Measurements from ENCODE around the gene BUD13. TPM values are rescaled to one million over a fixed set of nuclear protein-coding genes. Genes with fewer than 3 reads are reported as not detected.
A peak's percentile ranks its signal among the peaks of the same experiment; 100 is the strongest.

BUD13 gene
- polyA plus RNA-seq, 3 donors, result 35.7 to 38.5 (median 36.7) TPM

DNA sequence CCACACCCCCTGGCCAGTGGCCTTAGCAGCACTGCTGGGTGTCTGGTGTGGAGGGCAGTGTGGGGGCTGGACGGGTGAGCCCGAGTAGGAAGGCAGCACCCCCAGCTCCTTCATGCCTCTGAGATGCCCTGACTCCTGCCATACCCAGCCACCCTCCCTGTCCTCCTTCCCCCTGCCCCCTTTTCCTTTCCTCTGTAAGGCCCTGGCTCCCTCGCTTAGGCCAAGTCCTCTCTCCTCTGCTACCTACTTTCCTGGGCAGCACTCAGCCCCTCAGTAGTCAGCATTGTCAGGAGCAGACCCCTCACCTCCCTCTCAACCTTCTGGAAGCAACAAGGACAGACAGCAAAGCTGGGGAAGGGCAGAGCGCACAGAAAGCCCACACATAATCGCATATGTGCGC, 48.0 kb downstream of the BUD13 start:
- no peak for DNase-seq

DNA sequence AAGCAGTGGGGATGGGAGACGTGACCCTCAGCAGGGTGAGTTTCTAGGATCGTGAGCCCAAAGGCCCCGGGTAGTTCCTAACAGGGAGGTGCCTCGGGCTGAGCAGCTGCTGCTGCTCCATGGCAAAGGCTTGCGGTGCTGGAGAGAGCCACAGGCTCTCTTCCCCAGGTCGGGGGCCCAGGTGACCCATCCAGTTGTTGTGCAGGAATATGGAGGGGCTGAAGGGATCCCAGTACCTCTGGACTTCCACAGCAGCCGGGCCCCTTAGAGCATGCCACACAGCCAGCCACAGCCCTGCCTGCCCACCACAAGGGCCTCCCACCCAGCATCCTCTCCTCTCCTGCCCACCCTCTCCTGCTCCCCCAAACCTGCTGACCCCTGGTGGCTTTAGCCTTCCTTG, 49.3 kb downstream of the BUD13 start:
- no peak for DNase-seq

DNA sequence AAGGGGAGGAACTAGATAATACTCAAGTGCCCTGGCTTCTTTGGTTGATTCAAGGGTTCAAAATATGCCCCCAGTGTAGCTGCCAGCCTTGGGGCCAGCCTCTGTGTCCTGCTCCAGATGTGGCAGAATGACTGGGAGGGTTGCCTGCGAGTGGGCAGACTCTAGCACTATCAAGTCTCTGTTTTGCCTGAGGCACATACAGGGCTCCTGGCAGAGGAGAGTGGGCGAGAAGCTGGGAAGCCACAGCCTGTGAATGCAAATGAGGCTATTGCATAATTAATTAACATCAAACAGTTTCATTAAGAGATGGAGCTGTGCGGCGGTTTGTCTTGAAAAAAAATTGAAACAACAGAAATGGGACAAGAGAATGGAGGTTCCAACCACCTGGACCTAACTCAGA, 50.8 kb downstream of the BUD13 start:
- no peak for DNase-seq

DNA sequence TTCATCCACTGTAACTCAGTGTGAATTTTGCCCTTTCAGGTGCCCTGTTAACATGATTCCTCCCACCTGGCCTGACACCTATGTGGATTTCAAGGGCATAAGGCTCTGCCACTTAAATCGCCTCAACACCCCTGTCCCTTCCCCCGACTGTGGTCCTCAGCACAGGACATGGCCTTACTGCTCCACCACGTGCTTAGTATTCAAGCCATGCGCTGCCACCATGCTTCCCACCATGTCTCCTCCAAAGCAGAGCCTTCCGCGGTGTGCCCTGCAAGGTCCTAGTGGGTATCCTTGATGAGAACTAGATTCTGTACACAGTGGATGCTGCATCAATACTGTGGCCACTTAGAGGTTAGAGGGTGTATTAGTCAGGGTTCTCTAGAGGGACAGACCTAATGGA, 51.9 kb downstream of the BUD13 start:
- no peak for DNase-seq

DNA sequence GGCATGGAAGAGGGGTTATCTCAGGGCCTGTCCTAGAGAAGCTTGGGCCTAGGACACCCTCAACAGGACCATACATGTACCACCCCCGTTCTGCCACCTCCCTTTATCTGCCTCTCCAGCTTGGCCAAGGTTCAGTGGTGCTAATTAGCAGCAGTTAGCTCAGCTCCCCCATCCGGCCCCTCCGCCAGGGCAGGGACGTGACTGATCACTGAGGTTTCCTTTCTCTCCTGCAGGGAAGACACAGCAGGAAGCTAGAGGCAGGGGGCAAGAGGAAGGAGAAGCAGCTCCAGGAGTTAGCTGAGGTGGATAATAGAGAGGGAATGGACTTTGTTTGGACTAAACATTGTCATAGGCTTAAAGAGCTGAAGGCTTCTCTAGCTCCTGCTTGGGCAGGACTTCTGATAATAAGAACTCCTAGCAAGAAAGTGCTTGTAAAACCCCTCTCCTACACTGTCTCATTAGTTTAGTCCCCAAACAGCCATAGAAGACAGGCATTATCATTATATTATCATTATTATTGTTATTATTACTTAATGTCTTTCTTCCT, 53.8 kb downstream of the BUD13 start:
- DNase-seq, result no peak

DNA sequence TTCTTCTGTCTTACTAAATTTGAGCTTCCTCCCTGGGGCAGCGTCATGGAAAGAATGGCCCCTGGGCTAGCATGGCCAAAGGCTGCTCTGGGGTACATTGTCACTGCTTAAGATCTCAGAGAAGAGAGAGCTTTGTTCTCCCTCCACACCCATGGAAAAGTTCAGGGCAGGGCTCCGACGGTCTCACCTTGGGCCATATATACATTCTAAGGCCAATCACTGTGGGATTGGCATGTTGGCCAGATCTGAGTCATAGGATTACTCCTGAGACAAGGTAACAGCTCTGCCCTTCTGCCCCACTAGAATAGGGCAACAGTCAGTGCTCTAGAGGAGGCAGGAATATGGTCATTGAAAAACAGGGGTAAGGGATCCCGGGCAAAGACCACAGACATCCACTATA, 56.2 kb downstream of the BUD13 start:
- DNase-seq, result no peak

DNA sequence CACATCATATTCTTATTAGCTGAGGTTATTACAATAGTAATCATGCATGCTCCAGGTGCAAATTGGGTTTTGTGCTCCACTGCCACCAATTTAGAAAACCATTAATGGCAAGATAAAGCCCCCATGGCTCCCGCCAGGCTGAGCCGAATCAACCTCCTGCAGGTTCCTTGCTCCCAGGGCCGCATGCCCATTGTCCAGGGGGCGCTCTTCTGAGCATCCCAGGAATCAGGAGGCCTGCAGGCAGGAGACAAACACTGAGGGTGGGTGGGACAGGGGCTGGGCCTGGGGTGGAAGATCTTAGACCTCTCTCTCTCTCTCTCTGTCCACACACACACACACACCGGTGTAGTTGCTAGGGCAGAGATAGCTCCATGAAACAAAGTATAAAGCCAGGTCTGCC, 57.4 kb downstream of the BUD13 start:
- no peak for DNase-seq

DNA sequence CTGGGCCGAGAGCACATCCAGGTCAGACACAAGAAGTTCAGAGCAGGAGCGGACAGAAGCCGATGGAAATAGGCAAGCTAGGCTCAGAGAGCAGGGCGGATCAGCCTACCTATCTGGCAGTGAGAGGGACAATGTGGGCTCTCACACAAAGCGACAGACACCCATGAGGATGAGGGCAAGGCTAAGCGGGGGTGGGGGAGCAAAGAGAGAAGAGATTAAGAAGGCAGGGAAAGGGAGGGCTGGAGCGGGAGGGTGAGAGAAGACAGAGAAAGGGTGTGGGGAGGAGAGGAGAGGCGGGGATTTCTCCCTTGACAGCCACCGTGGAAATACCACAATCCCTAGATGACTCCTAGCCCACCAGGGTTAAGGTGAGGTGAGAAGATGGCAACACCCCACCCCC, 57.9 kb downstream of the BUD13 start:
- DNase-seq, result no peak

DNA sequence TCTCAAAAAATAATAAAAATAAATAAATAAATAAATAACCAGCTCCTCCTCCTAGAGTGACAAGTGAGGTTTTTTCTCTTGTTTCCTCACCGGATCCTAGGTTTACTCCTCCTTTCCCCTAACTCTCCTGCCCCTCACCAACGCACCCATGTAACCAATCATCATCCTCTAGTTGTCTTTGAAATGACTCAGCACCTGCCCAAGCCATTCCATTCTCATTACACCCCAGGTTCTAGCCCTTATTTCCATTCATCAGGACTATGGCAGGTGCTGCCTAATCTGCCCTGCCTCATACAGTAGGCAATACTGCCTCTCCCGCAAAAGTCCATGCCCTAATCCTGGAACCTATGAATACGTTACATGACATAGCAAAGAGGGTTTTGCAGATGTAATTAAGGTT, 60.4 kb downstream of the BUD13 start:
- DNase-seq, result no peak

DNA sequence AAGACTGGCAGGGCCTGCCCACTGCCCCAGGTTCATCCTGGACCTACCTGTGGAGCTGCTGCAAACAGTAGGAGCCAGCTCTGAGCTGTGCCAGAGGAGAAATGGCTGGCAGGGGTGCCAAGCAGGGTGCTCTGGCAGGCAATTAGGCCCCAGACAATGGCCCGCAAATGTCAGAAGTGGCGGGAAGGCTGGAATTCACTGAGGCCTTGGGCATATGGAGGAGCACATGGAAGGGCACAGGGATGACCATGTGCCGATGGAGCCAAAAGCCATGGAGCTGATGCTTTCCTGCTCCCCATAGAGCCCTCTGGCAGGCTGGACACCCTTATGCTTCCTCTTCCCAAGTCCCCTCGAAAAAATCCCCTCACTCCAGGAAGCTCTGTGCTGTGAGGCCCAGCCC, 62.0 kb downstream of the BUD13 start:
- no peak for DNase-seq

DNA sequence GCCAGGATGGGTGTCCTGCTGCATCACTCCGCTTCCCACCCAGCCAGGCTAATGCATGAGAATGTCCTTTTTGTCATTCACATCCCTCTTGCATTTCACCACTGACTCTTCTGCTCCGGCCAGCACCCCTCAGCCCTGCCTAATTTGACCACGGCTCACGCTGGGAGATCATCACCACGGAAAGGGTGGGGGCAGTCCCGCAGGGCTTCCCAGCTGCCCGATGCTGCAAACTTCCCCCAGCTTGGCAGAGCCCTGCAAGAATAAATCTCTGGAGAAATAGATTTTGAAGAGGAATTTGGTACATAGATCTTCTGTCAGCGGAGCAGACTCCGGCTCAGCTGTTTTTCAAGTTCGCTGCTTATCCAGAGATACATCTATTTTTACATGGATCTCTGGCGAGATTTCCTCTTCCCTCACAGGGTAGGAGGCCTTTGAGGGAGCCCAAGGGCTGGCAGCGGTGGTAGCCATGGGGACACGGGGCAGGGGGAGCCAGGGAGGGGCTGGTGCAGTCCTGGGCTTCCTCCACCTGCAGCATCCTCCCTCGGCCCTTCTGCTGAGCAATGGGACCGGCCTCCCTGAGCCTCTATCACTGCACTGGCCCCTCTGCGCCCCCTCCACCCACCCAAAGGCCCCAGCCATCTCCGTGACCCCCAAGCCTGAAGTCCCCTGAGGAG, 62.6 kb downstream of the BUD13 start:
- no peak for DNase-seq

DNA sequence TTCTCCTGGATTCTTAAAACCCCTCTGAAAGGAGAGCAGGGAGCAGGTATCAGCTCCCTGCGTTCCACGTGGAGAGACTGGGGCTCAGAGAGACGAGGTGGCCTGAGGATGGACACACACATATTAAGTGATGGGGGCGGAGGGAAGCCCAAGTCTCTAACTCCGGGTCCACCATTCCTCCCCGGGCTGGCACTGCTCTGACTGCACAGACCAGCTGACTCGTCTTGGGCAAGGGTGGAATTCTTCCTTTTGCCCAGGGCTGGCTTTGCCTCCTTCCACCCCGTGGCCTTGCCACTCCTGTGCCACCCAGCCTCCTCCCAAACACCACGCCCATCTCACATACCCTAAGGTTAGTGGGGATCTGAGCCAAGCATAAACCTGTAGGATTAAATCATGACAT, 65.0 kb downstream of the BUD13 start:
- no peak for DNase-seq

DNA sequence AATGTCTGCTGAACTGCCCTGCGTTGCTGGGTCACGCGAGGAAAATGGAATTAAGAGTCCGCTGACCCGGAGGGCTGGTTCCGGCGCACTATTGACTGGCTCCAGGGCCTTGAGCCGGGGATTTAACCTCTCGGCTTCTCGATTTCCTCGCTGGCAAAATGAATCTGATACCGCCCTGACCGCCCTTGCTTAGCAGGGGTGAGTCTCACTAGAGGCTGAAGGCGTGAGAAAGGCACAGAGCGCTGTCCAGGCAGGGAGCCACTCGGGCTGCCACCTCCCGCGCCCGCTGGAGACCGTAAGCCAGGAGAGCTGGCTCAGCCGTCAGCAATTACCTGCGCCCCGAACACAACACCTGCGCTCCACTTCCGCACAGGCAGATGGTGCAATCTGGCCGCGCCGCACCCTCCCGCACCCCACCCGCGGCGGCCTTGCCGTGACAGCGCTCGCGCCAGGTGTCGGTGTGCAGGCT, 65.6 kb downstream of the BUD13 start:
- no peak for DNase-seq

DNA sequence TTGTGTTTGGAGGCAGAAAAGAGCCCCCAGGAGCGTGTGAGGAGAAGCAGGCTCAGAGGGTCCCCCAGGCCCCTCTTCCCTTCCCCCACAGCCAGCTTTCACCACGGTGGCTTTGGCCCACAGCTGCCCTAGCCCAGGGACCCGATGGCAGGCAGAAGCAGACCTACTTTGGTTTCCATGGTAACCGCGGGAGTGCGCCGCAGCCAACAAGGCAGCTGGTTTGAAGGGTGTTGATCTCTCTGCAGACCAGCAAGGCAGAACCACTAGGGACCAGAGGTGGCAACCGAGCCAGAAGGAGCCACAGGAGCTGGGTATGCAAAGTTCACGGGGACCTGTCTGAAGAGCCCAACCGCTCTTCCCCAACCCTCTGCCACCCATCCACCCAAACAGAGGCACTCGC, 69.4 kb downstream of the BUD13 start:
- DNase-seq, result peak; percentile 66

DNA sequence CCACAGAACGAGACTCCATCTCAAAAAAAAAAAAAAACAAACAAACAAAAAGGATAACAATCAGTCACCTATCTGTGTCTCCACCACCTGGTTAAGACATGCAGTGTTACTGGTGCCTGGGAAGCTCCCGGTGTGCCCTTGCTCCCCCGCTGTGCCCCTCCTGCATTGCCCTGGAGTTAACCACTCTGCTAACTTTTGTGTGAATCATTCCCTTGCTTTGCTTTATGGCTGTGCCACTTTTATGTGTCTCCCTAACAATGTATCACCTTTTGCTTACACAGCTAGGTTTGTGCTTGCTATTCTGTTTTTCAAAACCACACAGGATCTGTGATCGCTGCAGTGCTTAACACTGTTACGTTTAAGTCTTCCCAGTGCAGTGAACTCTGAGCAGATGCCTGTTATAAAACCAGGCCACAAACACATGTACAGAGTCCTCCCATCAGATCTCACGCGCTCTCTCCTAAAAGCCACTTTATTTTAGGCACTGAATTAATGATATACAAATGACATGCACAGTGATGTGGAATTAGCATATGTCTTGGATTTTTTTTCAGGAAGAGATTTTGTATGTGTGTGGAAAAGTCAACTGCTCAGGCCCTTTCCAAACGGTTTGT, 69.9 kb downstream of the BUD13 start:
- no peak for DNase-seq

DNA sequence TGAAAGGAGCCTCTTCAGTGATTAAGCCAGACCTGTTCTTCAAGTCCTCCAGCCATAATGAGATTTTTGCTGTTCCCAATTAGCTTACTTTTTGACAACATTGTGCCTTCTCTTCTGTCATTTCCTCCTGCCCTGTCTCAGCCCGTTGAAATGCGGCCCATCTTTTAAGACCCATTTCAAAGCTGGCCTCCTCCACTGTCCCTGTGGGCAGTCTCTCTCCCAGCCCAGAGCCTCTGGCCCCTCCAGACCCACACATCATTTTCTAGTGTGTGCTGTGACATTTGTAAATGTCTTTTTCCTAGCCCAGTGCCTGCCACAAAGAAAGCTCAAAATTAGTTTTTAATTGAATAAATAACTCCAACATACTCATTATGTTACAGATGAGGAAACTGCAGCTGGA, 70.9 kb downstream of the BUD13 start:
- DNase-seq, result no peak

DNA sequence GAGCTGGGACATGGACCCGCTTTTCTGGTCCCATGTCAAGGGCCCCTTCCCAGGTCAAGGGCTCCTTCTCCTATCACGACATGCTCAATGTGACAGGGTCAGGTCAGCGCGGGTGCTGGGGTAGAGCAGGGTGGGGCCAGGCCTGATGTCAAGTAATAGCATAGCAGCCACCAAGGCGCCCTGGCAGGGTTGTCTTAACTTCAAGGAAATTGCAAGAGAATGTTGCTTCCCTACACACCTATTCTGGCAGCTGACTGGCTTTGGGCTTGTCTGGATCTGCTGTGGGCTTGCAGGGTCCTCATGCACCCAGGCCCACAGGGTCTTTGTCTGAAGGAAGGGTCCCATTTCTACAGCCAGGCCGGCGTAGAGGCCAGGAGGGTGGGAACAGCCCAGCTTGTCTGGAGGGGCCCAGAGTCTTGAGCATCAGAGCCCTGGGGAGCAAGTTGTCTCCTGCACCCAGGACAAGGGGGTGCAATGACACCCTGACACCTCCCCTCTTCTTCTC, 71.4 kb downstream of the BUD13 start:
- no peak for DNase-seq

DNA sequence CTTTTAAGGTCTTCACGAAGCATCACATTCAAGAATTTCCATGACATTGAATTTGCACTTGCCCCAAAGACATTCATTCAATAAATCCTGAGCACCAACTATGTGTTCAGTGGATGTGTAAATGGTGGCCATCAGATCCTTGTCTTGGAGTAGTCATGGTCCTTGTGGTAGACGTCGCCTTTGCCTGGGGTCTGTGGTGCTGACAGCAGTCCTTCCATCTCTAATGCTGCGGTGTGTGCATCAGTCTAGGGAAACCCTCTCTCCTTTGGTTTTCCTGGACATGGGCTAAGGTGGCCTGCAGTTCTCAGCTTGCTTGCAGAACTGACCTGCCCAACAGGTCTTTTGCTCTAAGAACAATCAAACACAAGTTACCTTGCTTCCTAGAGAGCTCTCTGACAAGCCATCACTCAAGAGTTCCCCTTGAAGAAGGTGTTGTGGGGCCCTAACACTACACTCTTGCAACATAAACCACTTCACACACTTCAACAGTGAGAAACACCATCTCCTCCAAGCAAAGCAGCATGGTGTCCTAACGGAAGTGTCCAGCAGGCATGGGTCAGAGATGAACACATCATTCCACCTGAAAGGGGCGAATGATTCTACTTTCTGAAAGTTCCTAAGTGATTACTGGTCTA, 72.1 kb downstream of the BUD13 start:
- no peak for DNase-seq

Other genes starting within 250 kb of the BUD13 start
- 10 to 100 TPM; 50.6 to 58.3 (median 58.1) TPM for gene ZPR1, start 15.0 kb upstream of the BUD13 start, polyA plus RNA-seq (ENCODE audit: insufficient read length in 3 of 3)
- not detected for gene APOA5, start 18.9 kb upstream of the BUD13 start, polyA plus RNA-seq (ENCODE audit: insufficient read length in 3 of 3)
- under 1 TPM in 1 of 3 donors, not detected in 2; 0.06 TPM for gene APOA4, start 50.3 kb upstream of the BUD13 start, polyA plus RNA-seq (ENCODE audit: insufficient read length in 3 of 3)
- gene APOC3, start 56.9 kb upstream of the BUD13 start, polyA plus RNA-seq (ENCODE audit: insufficient read length in 3 of 3), result 10 to 100 TPM in 1 of 3 donors, 1 to 10 TPM in 2; 2.8 to 14.7 (median 6.1) TPM
- gene APOA1, start 64.6 kb upstream of the BUD13 start, polyA plus RNA-seq (ENCODE audit: insufficient read length in 3 of 3), result 100 to 1,000 TPM in 2 of 3 donors, 10 to 100 TPM in 1; 76.0 to 179 (median 121) TPM

Measured in renal pelvis (tissue), 4 donors.